ENCODE data around the gene TSPAN4.

TSPAN4 gene

GRCh38 chr11:804599-804964 lies 38.1 kb upstream of the TSPAN4 start:
- peak in 1 of 2 experiments; percentile 72 for DNase-seq

DNA sequence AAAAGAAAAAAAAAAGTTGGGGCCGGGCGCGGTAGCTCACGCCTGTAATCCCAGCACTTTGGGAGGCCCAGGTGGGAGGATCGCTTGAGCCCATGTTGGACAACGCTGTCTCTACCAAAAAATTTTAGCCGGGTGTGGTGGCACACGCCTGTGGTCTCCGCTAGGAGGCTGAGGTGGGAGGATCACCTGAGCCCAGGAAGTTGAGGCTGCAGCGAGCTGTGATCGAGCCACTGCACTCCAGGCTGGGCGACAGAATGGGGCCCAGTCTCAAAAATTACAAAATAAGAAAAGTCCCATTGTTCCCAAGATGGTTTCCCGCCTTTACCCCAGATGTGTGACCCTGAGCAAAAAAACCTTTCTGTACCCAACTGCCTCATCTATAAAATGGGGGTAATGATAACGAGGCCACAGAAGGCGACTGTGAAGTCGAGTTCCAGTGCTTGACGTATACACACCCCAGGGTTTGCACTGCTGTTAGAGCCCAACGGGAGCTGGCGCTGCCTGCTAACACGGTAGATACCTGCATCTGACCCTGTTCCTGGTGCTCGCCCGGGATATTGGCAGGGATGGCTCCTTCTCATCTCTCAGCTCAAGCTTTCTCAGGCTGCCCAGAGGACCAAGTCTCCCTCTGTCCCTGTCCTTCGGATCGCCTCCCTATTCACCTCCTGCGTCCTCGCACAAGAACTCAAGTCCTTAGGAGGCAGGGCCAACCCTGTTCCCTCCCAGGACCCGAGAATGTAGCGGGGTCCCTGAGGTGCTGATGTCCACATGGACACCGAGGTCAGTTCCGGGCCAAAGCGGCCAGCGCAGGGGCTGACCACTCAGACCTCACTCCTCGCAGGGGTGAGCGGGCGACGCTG lies 34.0 kb upstream of the TSPAN4 start:
- no peak for DNase-seq

- DNase-seq, result peak; percentile 96 to 99
These were observed 33.2 kb upstream of the TSPAN4 start, which contains the start of gene RPLP2 for GRCh38 chr11:809287-810039. TSS of gene RPLP2 (plus strand) at chr11:809967. CDS start at chr11:810235, 268 bp downstream.

- no peak for DNase-seq
These were observed 32.5 kb upstream of the TSPAN4 start for GRCh38 chr11:810040-810567.

- no peak for DNase-seq
These were observed 31.0 kb upstream of the TSPAN4 start for GRCh38 chr11:811446-812245.

- DNase-seq, result no peak
These were observed 30.3 kb upstream of the TSPAN4 start for GRCh38 chr11:812390-812789.

DNA sequence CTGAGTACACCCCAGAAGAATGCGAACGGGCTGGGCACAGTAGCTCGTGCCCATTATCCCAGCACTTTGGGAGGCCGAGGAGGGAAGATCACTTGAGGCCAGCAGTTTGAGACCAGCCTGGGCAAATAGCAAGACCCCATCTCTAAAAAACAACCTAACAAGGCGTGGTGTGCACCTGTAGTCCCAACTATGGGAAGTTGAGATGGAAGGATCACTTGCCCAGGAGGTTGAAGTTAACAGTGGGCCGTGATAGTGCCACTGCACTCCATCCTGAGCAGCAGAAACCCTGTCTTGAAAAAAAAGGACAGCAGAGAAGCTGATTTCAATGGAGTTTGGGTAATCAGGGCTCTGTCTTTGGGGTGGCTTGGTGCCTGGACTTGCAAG lies 29.6 kb upstream of the TSPAN4 start:
- no peak for DNase-seq

DNA sequence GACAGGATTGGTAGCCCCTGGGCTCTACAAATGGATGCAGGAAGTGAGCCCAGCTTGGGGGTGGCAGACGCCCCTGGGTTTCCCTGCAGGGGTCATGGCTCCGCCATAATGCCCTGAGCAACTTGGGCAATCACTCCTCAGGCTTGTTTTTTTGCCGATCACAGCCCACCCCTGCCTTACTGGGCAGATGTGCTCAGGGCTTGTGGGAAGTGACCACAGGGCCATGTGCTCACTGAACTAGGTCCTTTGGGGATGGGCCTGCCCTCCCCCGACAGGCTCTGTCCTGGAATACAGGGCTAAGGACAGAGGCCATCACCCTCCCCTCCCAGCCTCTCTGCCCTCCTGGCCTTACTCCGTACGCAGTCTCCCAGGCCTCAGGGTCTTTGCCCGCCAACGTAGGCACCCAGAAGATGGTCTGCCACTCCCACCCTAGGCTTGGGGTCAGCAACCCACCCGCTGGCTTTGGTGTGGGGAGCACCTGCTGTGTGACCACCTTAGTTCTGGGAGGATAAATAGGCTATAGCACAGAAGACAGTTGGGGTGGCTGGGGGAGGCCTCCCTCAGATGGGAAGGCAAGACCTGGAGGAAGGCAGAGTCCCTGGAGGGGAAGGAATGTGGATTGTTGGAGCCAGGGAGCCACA lies 29.1 kb upstream of the TSPAN4 start:
- no peak for DNase-seq

GRCh38 chr11:815675-816432 lies 26.8 kb upstream of the TSPAN4 start:
- no peak for DNase-seq

- no peak for DNase-seq
These were observed 26.2 kb upstream of the TSPAN4 start for GRCh38 chr11:816433-816779.

DNA sequence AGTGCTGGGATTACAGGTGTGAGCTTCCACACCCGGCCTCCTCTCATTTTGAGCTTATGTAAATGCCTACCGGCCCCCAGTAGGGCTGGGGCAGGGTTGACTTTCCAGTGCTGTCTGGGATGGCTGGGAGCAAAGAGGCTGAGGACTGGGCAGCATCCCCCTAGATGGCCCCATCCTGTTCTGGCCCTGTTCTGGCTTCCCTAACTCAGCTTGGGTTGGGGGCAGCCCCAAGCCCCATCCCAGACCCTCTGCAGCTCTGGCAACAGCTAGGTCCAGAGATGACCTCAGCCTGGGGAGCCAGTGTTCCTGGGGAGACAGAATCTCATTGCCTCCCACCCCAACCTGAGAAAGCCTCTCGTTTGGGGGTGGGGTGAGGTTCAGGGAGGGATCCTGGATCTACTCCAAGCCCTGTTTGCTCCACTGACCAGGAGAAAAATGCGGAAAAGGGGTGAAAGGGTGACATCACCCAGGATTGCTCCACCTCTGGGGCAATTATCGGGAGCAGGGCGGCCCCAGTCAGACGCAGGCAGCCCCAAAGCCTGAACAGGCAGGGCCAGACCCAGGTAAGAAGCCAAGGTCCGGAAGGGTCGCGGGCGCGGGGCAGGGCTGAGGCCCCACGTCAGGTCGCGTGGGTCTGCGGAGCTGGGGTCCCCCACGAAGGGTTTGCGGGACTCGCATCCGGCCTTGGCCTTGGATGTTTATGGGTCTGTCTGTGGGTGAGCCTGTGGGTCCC lies 24.1 kb upstream of the TSPAN4 start, which contains the start of gene PNPLA2:
Gene PNPLA2, plus strand, starts transcription at position 519 of the 733 bp plus-strand sequence. CDS start 805 bp downstream, outside the sequence.
- no peak for DNase-seq

DNA sequence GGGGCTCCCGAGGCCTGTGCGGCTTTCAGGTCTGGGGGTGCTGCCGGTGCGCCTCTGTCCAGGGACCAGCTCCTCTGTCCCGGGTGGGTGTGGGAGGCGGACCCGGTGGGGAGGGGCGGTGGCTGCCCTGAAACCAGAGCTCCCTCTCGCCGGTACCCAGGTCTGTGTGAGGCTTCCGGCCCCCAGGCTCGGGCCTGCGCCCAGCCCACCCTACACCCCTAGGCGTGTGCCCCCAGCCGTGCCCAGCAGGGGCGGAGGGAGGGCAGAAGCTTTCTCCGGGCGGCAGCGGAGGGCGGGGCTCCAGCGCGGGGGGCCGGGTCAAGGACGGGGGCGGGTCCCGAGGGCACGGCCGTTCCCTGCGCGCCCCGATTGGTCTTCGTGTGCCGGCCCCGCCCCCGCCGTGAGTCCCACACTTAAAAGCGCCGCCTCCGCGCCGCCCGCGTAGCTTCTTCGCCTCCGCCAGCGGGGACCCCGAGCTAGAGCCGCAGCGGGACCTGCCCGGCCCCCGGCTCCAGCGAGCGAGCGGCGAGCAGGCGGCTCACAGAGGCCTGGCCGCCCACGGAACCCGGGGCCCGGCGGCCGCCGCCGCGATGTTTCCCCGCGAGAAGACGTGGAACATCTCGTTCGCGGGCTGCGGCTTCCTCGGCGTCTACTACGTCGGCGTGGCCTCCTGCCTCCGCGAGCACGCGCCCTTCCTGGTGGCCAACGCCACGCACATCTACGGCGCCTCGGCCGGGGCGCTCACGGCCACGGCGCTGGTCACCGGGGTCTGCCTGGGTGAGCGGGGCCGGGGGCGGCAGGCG lies 23.3 kb upstream of the TSPAN4 start:
- DNase-seq, result peak; percentile 68 to 93

GRCh38 chr11:819943-820649 lies 22.6 kb upstream of the TSPAN4 start:
- DNase-seq, result peak; percentile 38 to 80

DNA sequence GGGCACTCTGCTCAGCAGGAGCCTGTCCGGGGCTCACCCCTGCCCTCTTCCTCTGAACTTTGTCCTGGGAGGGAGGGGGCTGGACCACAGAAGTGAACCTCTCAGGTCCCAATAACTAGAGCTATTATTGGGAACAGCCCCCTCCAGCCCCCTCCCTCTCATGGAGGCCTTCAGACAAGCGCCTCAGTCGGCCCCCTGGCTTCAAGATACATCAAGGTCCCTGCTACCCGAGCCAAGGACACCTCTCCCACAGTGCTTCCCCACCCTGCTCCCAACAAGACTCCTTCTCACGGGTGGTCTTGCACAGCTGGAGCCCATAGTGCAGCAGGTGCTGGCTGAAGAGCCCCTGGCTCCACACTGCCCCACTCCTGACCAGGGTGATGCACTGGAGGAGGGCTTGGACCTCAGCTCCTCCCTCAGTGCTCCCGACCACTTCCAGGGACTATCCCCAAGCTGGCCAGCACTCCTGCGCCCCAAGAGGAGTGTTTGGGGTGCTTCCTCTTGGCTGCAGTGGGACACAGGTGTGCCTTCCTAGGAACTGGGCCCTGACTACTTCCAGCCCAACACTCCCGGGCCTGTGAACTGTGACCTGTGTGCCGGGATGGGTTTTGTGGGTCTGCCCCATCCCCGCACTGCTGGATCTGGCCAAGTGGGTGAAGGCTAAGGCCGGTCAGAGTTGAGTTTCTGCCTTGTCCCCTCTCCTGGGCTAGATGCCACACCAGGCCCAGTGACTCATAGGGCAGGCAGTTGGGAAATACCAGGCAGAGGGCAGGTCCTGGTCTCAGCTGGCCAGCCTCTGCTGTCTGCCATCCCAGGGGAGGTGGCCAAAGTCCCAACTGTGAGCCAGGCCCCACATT lies 21.8 kb upstream of the TSPAN4 start:
- DNase-seq, result no peak

DNA sequence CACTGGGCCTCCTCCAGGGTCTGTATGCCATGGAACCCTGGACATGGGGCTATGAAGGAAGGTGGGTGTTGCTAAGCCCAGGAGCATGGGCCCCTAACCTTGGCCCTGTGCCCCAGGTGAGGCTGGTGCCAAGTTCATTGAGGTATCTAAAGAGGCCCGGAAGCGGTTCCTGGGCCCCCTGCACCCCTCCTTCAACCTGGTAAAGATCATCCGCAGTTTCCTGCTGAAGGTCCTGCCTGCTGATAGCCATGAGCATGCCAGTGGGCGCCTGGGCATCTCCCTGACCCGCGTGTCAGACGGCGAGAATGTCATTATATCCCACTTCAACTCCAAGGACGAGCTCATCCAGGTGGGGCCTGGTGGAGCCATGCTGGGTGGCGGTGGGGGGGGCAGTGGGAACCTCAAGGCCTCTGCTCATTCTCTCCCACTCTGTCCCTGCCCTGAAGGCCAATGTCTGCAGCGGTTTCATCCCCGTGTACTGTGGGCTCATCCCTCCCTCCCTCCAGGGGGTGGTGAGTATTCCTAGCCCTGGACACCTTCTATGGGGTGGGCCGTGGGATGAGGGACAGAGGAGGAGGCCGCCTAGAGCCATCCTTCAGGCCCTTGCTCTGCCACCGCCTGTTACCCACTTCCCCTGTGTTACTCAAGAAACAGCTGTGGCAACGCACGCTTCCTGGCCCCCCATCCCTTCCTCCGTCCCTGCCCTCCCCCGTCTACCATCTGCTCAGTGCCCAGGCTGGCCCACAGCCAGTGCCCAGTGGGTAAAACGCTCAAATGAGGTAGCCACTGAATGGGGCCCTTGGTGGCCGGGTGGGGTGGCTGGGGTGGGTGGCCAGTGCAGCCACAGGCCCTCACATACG lies 20.9 kb upstream of the TSPAN4 start:
- no peak for DNase-seq

DNA sequence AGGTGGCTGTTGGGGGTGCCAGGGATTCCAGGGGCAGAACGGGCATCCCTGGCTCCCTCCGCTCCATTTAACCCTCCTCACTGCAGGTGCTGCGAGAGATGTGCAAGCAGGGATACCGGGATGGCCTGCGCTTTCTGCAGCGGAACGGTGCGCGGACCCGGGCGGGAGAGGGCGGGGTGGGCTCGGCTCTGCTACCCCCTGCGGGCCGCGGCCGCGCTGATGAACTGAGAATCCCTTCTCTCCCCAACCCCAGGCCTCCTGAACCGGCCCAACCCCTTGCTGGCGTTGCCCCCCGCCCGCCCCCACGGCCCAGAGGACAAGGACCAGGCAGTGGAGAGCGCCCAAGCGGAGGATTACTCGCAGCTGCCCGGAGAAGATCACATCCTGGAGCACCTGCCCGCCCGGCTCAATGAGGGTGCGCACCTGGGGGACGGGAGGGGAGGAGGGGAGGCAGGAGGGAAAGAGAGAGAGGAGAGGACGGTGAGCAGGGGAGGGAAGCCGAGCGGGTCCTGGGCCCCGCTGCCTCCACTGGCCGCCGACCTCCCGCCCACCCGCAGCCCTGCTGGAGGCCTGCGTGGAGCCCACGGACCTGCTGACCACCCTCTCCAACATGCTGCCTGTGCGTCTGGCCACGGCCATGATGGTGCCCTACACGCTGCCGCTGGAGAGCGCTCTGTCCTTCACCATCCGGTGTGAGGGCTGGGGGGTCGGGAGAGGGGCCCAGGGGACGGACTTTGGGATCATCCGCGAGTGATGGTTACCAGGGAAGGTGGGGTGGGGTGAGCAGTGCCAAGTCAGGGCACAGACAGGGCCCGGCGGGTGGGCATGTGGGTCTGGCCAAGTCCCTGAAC lies 19.0 kb upstream of the TSPAN4 start:
- DNase-seq, result peak; percentile 30 to 48
